Measurements from ENCODE around the gene AHRR.

GRCh38 chr5:417301-418161 is 96.0 kb downstream of the AHRR start:
- TF ChIP-seq CTCF (IDR thresholded peaks at IDR 0.05) (no peak), POLR2A (IDR thresholded peaks at IDR 0.05) (no peak)
